HepG2 (cell line): ENCODE data around the gene GLT1D1. TPM values are rescaled to one million over a fixed set of nuclear protein-coding genes. Genes with fewer than 3 reads are reported as not detected.

Experiments used
- GABPB1 ChIP-seq: IDR thresholded peaks from 2 replicates; pipeline ENCODE4 v1.6.1; 2016; ENCODE audit warnings: mild to moderate bottlenecking, missing genetic modification reagents, moderate library complexity, missing compliant biosample characterization
- IRF1 ChIP-seq: sonication (generic); formaldehyde crosslinking; IDR thresholded peaks from 2 replicates; pipeline ENCODE4 v1.4.0; 2020; ENCODE audit warnings: low read depth, mild to moderate bottlenecking, missing genetic modification reagents
- MTERF4 ChIP-seq: sonication (generic); formaldehyde crosslinking; IDR thresholded peaks from 2 replicates; pipeline ENCODE4 v1.8.0; 2023; ENCODE audit warnings: mild to moderate bottlenecking, missing genetic modification reagents
- MTF1 ChIP-seq: sonication (generic); formaldehyde crosslinking; IDR thresholded peaks from 2 replicates; pipeline ENCODE4 v1.5.0; 2020; ENCODE audit warnings: missing genetic modification reagents
- NR0B2 ChIP-seq: sonication (generic); formaldehyde crosslinking; IDR thresholded peaks from 2 replicates; pipeline ENCODE4 v1.4.0; 2020; ENCODE audit warnings: mild to moderate bottlenecking, missing genetic modification reagents
- SMAD3 ChIP-seq: sonication (generic); formaldehyde crosslinking; IDR thresholded peaks from 2 replicates; pipeline ENCODE4 v1.4.0; 2020; ENCODE audit warnings: missing genetic modification reagents
- TFDP2 ChIP-seq: sonication (generic); formaldehyde crosslinking; IDR thresholded peaks from 2 replicates; pipeline ENCODE4 v1.4.0; 2020; ENCODE audit warnings: missing genetic modification reagents
- ZNF142 ChIP-seq: sonication (generic); formaldehyde crosslinking; IDR thresholded peaks from 2 replicates; pipeline ENCODE4 v1.4.0; 2020; ENCODE audit warnings: missing genetic modification reagents
- ZNF30 ChIP-seq: sonication (generic); formaldehyde crosslinking; IDR thresholded peaks from 2 replicates; pipeline ENCODE4 v1.5.0; 2020; ENCODE audit warnings: mild to moderate bottlenecking, missing genetic modification reagents
- ZNF607 ChIP-seq: sonication (generic); formaldehyde crosslinking; IDR thresholded peaks from 2 replicates; pipeline ENCODE4 v1.5.1; 2020; ENCODE audit warnings: missing genetic modification reagents, mild to moderate bottlenecking, borderline replicate concordance
- polyA plus RNA-seq, 8 experiments: library from polyadenylated mRNA; depleted of rRNA in 3 of 8; stranded (reverse) in 7 of 8; unstranded in 1 of 8; fragments of >200 nt; fragmentation: Illumina TruSeq in 4 of 8; extraction: Trizol in 4 of 8; gene quantifications; 2 replicates each; pipeline versions ENCODE4 v1.2.1 to v1.2.3, GENCODE V29; 2011 to 2016; ENCODE audit warnings: low read depth in 4 of 8, missing spikeins in 1 of 8, mixed read lengths in 1 of 8; ENCODE audit not compliant: insufficient read depth in 1 of 8
- total RNA-seq, 5 experiments: library from RNA; depleted of rRNA; stranded (reverse); fragments of >200 nt; fragmentation: Illumina TruSeq; extraction: Trizol; gene quantifications; 2 replicates each; pipeline ENCODE4 v1.2.3, GENCODE V29; 2016; ENCODE audit warnings: low read depth in 1 of 5

Gene GLT1D1
- total and polyA plus RNA-seq, 2 of the 13 experiments (the other 11 are each of a cell fraction or from before 2014, with no cell fraction given) = 0.09 to 0.17 TPM

GRCh38 chr12:128961957-128962356 lies 108.7 kb downstream of the GLT1D1 start (continued):
- no peak for TF ChIP-seq MTERF4
- TF ChIP-seq ZNF607 = no peak
- no peak for TF ChIP-seq NR0B2 (CRISPR knock-in tag)
- TF ChIP-seq MTF1 (CRISPR knock-in tag) = no peak
- no peak for TF ChIP-seq GABPB1 (CRISPR knock-in tag)
- TF ChIP-seq SMAD3 = no peak
- TF ChIP-seq ZNF30 (CRISPR knock-in tag) = no peak
- no peak for TF ChIP-seq ZNF142 (CRISPR knock-in tag)
- TF ChIP-seq IRF1 (CRISPR knock-in tag) = no peak
- no peak for TF ChIP-seq TFDP2 (CRISPR knock-in tag)
